HG03457 (cell line): ENCODE data around the gene ACKR4.
"Not testable (repeated sequence)": the region's sequence is repeated elsewhere in the genome, so short reads cannot be mapped to it uniquely, and the experiment has no call there.

ENCODE experiments used
- ATAC-seq: cut with Tn5 transposase; IDR thresholded peaks from one replicate; pipeline ENCODE4 v1.9.1; 2021; ENCODE audit warnings: moderate number of reproducible peaks; ENCODE audit not compliant: unreplicated experiment

Gene ACKR4

DNA sequence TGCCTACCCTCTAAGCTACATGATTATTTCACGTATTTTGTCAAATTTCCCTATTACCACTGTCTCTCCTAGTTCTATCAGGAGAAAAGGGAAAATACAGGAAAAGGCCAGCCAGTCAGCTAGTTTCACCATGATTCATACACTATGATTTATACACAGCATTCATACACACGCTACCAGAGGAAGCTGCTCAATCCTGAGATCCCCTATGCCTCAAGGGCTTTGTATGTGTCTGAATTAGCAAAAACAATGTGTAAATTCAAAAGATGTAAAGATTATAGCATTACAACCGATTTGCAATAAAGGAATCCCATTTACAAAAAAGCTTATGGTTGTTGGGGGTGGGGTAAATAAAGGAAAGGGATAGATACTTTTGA is 3.1 kb upstream of the ACKR4 start:
- no peak for ATAC-seq

GRCh38 chr3:132594498-132594897 is 2.6 kb upstream of the ACKR4 start:
- no peak for ATAC-seq

DNA sequence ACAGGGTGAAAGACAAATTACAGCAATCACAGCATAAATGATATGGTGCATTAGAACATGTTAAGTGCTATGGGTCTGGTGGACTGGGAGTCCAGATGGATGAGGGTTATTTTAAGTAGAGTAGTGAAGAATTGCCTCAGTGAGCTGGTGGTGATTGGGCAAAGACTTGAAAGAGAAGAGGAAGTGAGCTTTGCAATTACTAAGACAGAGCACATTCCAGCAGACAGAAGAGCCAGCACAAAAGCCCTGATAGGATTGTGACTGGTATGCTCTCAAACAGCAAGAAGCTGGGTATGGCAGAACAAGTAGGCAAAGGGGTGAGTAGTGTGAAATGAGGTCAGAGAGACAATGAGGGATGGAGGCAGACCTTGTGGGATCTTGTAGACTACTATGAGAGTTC is 2.1 kb upstream of the ACKR4 start:
- no peak for ATAC-seq

GRCh38 chr3:132596326-132596725 is 744 bp upstream of the ACKR4 start:
- no peak for ATAC-seq

DNA sequence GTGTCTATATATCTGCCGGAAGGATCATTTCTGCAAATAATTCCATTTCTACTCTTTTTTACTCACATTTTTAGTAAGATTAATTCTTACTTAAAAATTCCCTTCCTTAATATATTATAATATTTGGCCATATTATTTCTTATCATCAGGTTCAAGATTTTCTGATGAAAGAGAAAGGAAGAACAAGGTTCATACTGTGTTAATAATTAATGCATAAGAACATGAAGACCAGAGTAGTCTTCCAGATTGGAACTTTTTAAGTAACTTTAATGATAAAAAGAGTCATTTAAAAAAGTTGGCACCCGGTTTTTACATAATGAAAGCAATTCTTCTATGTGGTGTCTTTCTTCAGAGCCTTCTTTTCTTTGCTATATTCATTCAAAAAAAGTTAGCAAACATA is 590 bp downstream of the ACKR4 start:
- no peak for ATAC-seq

GRCh38 chr3:132598181-132598580 is 1.1 kb downstream of the ACKR4 start:
- ATAC-seq: no peak

DNA sequence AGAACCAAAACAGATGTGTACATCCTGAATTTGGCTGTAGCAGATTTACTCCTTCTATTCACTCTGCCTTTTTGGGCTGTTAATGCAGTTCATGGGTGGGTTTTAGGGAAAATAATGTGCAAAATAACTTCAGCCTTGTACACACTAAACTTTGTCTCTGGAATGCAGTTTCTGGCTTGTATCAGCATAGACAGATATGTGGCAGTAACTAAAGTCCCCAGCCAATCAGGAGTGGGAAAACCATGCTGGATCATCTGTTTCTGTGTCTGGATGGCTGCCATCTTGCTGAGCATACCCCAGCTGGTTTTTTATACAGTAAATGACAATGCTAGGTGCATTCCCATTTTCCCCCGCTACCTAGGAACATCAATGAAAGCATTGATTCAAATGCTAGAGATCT is 3.5 kb downstream of the ACKR4 start:
- not testable (repeated sequence) for ATAC-seq

- ATAC-seq: no peak
Measured at GRCh38 chr3:132605374-132605792, 8.3 kb downstream of the ACKR4 start.

DNA sequence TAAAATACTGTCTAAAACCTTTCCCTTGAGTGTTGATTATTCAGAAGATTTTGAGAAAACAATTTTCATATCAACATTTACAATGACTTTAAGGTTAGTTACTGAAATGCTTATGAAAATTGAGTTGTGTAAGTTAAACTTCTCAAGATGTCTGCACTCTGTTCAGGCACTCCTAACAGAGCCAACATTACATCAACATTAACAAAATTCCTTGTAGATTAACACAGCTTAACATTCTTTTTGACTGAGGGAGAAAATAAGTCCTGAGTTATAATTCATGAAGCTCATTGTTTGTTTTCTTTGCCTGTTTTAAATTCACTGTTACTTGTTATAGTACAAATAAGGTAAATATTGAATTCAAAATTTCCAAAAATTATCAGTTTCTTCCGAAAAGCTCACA is 9.0 kb downstream of the ACKR4 start:
- ATAC-seq: no peak

DNA sequence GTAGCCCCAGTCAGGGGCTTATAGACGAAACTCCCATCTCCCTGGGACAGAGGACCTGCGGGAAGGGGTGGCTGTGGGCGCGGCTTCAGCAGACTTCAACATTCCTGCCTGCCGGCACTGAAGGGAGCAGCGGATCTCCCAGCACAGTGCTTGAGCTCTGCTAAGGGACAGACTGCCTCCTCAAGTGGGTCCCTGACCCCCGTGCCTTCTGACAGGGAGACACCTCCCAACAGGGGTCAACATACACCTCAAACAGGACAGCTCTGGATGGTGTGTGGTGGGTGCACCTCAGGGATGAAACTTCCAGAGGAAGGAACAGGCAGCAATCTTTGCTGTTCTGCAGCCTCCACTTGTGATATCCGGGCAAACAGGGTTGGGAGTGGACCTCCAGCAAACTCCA is 9.6 kb downstream of the ACKR4 start:
- not testable (repeated sequence) for ATAC-seq

GRCh38 chr3:132615301-132615700 is 18.2 kb downstream of the ACKR4 start:
- not testable (repeated sequence) for ATAC-seq

- no peak for ATAC-seq
Measured at GRCh38 chr3:132615881-132616280, 18.8 kb downstream of the ACKR4 start.

GRCh38 chr3:132616780-132617179 is 19.7 kb downstream of the ACKR4 start:
- ATAC-seq: no peak

DNA sequence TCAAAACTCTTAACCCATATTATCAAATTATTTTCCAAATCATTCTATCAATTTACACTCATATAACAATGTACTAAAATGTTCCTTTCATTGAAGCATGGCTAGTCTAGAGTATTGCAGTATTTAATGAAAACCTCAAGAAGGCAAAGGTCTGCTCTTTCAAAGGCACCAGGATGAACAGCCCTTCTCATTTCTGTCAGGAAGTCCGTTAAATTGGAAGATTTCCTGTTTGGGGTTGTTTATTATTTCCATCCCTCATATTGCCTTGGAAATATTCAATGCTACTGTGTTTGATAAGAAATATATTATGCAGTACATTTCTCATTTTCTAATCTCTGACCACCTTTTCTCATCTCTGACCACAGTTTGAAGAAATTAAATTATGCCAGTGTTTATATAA is 25.1 kb downstream of the ACKR4 start:
- no peak for ATAC-seq

- no peak for ATAC-seq
Measured at GRCh38 chr3:132622761-132623160, 25.7 kb downstream of the ACKR4 start.

GRCh38 chr3:132623646-132624045 is 26.6 kb downstream of the ACKR4 start:
- no peak for ATAC-seq

DNA sequence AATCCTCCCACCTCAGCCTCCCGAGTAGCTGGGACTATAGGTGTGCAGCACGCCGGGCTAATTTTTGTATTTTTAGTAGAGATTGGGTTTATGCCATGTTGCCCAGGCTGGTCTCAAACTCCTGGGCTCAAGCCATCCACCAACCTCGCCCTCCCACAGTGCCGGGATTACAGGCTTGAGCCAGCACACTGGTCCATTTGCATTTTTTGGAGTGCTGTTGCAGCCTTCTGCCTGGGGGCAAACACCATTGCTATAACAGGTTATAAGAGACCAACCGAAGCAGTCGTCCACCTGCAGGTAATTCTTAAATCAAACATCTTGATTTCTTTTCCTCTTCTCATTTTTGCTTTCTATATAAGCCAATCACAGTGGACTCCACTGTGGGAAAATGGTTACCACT is 27.7 kb downstream of the ACKR4 start:
- no peak for ATAC-seq

DNA sequence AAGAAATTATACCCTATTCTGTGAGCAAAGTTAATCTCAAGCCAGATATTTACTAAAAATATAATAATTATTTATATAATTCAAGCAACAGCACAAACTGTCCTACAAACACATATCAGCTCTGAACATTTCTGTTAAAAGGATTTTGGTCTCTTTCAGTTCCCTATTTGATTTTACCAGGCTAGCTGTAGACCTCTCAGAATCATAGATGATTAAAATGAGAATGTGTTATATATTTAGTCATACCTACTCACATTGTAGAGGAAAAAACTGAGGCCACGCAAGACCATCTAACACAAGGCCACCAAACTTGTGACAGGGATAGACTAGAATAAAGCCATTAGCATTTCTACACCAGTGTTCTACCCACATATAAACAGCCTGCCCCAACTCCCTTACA is 28.5 kb downstream of the ACKR4 start:
- peak; percentile 81 for ATAC-seq

DNA sequence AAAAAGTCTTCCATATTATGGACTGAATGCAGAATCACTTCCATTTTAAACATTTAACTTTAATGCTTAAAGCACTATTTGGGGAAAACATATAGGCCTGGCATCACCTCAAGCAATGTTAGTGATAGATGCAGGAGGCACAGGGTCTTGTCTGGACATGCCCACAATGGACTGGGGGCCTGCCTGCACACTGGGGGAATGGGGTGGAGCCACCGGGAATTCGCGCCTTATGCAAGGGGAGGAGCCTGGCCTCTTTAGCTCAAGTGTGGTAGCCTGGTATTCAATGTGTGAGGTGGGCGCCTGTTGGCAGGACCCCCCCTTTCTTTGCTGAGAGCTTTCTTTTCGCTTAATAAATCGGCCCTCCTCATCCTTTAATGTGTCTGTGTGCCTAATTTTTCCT is 29.9 kb downstream of the ACKR4 start:
- ATAC-seq: no peak

GRCh38 chr3:132628157-132628556 is 31.1 kb downstream of the ACKR4 start:
- ATAC-seq: no peak

DNA sequence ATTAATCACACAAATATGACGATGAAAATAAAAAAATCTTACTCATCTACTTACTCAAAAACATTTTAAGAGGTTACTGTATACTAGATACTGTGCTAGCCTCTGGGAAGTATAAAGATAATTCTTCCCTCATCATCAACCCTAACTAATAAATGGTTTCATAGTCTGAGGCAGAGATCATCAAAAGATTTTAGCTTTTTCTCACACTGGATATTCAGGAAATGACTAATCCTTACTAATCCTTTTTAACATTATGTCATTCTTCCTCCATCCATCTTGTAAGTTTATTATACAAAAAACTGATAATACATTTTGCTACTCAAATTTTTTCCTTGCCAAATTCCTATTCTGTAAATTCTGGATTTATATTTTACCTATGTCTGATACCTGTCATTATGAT is 32.9 kb downstream of the ACKR4 start:
- no peak for ATAC-seq

DNA sequence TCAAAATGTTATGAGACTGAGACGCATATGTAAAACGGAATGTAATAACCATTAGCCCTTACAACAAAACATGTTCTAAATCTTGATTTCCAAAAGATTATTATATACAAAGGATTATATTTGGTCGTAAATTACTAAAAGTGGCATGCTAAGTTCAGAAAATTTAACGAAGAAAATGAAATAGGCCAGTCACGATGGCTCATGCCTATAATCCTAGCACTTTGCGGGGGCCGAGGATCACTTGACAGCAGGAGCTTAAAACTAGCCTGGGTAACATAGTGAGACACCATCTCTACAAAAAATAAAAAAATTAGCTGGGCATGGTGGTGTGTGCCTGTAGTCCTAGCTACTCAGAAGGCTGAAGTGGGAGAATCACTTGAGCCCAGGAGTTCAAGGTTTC is 33.5 kb downstream of the ACKR4 start:
- ATAC-seq: no peak

- no peak for ATAC-seq
Measured at GRCh38 chr3:132635052-132635451, 38.0 kb downstream of the ACKR4 start.

- no peak for ATAC-seq
Measured at GRCh38 chr3:132637590-132637989, 40.5 kb downstream of the ACKR4 start.
